ENCODE data around the gene TRIM41.
"Not testable (repeated sequence)": the region's sequence is repeated elsewhere in the genome, so short reads cannot be mapped to it uniquely, and the experiment has no call there.

TRIM41 gene

DNA sequence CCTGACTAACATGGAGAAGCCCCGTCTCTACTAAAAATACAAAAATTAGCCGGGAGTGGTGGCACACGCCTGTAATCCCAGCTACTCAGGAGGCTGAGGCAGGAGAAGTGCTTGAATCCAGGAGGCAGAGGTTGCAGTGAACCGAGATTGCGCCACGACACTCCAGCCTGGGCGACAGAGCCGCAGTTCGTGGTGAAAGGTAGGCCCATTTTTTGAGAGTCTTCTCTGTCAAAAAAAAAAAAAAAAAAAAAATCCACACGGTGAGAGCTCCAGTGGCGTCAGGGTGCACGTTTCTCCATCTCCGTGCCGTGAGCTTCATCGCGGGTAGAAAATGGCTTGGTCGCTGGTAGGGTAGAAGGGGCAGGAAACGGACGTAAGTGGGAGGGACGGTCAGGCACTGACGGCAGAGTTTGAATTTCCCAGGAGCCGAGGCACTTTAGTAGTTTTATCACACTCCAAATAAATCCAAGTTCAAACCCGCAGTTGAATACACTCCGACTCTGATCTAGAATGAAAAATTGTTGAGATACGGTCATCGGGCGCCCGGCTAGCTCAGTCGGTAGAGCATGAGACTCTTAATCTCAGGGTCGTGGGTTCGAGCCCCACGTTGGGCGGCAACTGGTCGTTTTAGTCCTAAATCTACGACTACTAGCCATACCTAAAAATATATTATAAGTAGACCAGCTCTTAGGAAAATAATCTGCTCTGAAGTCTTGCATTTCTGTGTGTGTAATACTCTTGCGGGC is 15.7 kb upstream of the TRIM41 start:
- no peak for TF ChIP-seq CTCF (IDR thresholded peaks at IDR 0.05)
- no peak for TF ChIP-seq ZFX (IDR thresholded peaks at IDR 0.05; ENCODE audit: borderline replicate concordance)
- H3K27ac ChIP-seq, result peak overlapping the region; percentile 95

DNA sequence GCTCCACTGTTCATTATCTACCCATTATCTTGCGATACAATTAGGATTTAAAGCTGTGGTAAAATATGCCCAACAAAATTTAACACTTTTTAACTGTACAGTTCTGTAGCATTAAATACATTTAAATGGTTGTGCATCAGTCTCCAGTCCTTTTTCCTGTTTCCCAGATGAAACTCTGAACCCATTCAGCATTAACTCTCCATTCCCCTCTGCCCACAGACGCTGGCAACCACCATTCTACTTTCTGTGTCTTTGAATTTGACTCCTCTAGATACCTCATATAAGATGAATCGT is 15.2 kb upstream of the TRIM41 start:
- H3K27ac ChIP-seq, result peak overlapping the region; percentile 95
- TF ChIP-seq ZFX (IDR thresholded peaks at IDR 0.05; ENCODE audit: borderline replicate concordance), result no peak
- no peak for TF ChIP-seq CTCF (IDR thresholded peaks at IDR 0.05)

GRCh38 chr5:181209006-181209405 is 14.1 kb upstream of the TRIM41 start:
- H3K27ac ChIP-seq, result not testable (repeated sequence)

DNA sequence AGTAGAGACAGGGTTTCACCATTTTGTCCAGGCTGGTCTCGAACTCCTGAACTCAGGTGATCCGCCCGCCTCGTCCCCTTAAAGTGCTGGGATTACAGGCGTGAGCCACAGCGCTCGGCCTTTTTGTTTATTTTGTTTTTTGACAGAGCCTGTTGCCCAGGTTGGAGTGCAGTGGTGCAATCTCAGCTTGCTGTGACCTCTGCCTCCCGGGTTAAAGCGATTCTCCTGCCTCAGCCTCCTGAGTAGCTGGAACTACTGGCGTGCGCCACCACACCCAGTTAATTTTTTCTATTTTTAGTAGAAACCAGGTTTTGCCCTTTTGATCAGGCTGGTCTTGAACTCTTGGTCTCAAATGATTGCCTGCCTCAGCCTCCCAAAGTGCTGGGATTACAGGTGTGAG is 12.9 kb upstream of the TRIM41 start:
- H3K27ac ChIP-seq, result not testable (repeated sequence)

- not testable (repeated sequence) for H3K27ac ChIP-seq
Measured at GRCh38 chr5:181210698-181211097, 12.4 kb upstream of the TRIM41 start.

- no peak for TF ChIP-seq ZFX (IDR thresholded peaks at IDR 0.05; ENCODE audit: borderline replicate concordance)
- no peak for TF ChIP-seq CTCF (IDR thresholded peaks at IDR 0.05)
- no peak overlapping the region for H3K27ac ChIP-seq
Measured at GRCh38 chr5:181211208-181211607, 11.9 kb upstream of the TRIM41 start.

GRCh38 chr5:181212080-181212479 is 11.0 kb upstream of the TRIM41 start:
- no peak overlapping the region for H3K27ac ChIP-seq
- no peak for TF ChIP-seq ZFX (IDR thresholded peaks at IDR 0.05; ENCODE audit: borderline replicate concordance)
- TF ChIP-seq CTCF (IDR thresholded peaks at IDR 0.05), result no peak

- TF ChIP-seq CTCF (IDR thresholded peaks at IDR 0.05) (no peak), ZFX (IDR thresholded peaks at IDR 0.05; ENCODE audit: borderline replicate concordance) (no peak)
- H3K27ac ChIP-seq, result no peak overlapping the region
Measured at GRCh38 chr5:181212934-181213333, 10.1 kb upstream of the TRIM41 start.

DNA sequence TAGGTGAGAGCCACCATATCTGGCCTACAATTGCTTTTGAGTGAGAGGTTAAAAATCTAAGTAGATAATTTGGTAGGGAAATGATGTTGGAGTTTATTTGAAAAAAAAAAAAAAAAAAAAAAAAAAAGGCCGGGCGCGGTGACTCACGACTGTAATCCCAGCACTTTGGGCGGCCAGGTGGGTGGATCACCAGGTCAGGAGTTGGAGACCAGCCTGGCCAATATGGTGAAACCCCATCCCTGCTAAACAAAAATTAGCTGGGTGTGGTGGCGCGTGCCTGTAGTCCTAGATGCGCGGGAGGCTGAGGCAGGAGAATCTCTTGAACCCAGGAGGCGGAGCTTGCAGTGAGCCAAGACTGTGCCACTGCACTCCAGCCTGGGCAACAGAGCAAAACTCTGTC is 8.8 kb upstream of the TRIM41 start:
- not testable (repeated sequence) for H3K27ac ChIP-seq
